Lower leg skin (tissue), 3 donors: ENCODE results near the gene KIF13A.

Experiments
- POLR2A ChIP-seq, 2 donors: fragments of 450-650 bp; IDR thresholded peaks; one replicate each; pipeline ENCODE4 v1.6.1; 2016 to 2017; ENCODE audit warnings: antibody characterized with exemption in 2 of 2, mild to moderate bottlenecking in 1 of 2, moderate library complexity in 1 of 2
- TF ChIP-seq, protein P1 (sequence below), 3 donors: fragments of 450-650 bp; IDR thresholded peaks; one replicate each; pipeline ENCODE4 v1.5.1; 2016; ENCODE audit warnings: antibody characterized with exemption in 3 of 3, mild to moderate bottlenecking in 3 of 3, moderate library complexity in 2 of 3

GRCh38 chr6:17923401-17923863 is 64.0 kb downstream of the KIF13A start:
- TF ChIP-seq, protein P1, sequence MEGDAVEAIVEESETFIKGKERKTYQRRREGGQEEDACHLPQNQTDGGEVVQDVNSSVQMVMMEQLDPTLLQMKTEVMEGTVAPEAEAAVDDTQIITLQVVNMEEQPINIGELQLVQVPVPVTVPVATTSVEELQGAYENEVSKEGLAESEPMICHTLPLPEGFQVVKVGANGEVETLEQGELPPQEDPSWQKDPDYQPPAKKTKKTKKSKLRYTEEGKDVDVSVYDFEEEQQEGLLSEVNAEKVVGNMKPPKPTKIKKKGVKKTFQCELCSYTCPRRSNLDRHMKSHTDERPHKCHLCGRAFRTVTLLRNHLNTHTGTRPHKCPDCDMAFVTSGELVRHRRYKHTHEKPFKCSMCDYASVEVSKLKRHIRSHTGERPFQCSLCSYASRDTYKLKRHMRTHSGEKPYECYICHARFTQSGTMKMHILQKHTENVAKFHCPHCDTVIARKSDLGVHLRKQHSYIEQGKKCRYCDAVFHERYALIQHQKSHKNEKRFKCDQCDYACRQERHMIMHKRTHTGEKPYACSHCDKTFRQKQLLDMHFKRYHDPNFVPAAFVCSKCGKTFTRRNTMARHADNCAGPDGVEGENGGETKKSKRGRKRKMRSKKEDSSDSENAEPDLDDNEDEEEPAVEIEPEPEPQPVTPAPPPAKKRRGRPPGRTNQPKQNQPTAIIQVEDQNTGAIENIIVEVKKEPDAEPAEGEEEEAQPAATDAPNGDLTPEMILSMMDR (IDR thresholded peaks at IDR 0.05) = no peak
- no peak for TF ChIP-seq POLR2A (IDR thresholded peaks at IDR 0.05)
